KMS-11 (cell line): Measurements from ENCODE around the gene SYT7.

ENCODE experiments used
- H2AFZ ChIP-seq: fragments of 200-600 bp; sonication (generic); 2 replicates; pipeline ENCODE4 v1.6.1; 2016; ENCODE audit warnings: antibody characterized with exemption, mixed run types, low read depth
- H3K27ac ChIP-seq: fragments of 200-600 bp; sonication (generic); 2 replicates; pipeline ENCODE4 v1.6.1; 2016; ENCODE audit warnings: mild to moderate bottlenecking, mixed run types
- H3K27me3 ChIP-seq: fragments of 200-600 bp; sonication (generic); 2 replicates; pipeline ENCODE4 v1.6.1; 2017; ENCODE audit warnings: mild to moderate bottlenecking, low read depth, mixed run types, moderate library complexity; ENCODE audit not compliant: insufficient read depth
- H3K36me3 ChIP-seq: fragments of 200-600 bp; sonication (generic); 2 replicates; pipeline ENCODE4 v1.6.1; 2017; ENCODE audit warnings: mild to moderate bottlenecking, mixed run types; ENCODE audit not compliant: insufficient read depth
- H3K4me1 ChIP-seq: fragments of 200-600 bp; sonication (generic); 2 replicates; pipeline ENCODE4 v1.6.1; 2016; ENCODE audit warnings: mild to moderate bottlenecking, low read depth, mixed run types; ENCODE audit not compliant: poor library complexity, severe bottlenecking
- H3K4me2 ChIP-seq: fragments of 200-600 bp; sonication (generic); 2 replicates; pipeline ENCODE4 v1.7.0; 2016; ENCODE audit warnings: mild to moderate bottlenecking, mixed run types
- H3K4me3 ChIP-seq: fragments of 200-600 bp; sonication (generic); IDR thresholded peaks from 2 replicates; pipeline ENCODE4 v1.6.1; 2017; ENCODE audit warnings: low read depth, low read length, mixed read lengths; ENCODE audit not compliant: insufficient read depth
- H3K79me2 ChIP-seq: fragments of 200-600 bp; sonication (generic); 2 replicates; pipeline ENCODE4 v1.6.1; 2016; ENCODE audit warnings: low read depth, mixed run types; ENCODE audit not compliant: insufficient read depth
- H3K9ac ChIP-seq: fragments of 200-600 bp; sonication (generic); 2 replicates; pipeline ENCODE4 v1.6.1; 2016; ENCODE audit warnings: mild to moderate bottlenecking, mixed run types
- H4K20me1 ChIP-seq: fragments of 200-600 bp; sonication (generic); 2 replicates; pipeline ENCODE4 v1.6.1; 2016; ENCODE audit warnings: mild to moderate bottlenecking, mixed run types; ENCODE audit not compliant: insufficient read depth
- CTCF ChIP-seq: fragments of 200-600 bp; sonication (generic); conservative IDR thresholded peaks from 2 replicates; pipeline ENCODE4 v1.6.1; 2017; ENCODE audit warnings: low read depth, mild to moderate bottlenecking, antibody characterized with exemption, low read length, moderate library complexity, mixed read lengths

The SYT7 gene

DNA sequence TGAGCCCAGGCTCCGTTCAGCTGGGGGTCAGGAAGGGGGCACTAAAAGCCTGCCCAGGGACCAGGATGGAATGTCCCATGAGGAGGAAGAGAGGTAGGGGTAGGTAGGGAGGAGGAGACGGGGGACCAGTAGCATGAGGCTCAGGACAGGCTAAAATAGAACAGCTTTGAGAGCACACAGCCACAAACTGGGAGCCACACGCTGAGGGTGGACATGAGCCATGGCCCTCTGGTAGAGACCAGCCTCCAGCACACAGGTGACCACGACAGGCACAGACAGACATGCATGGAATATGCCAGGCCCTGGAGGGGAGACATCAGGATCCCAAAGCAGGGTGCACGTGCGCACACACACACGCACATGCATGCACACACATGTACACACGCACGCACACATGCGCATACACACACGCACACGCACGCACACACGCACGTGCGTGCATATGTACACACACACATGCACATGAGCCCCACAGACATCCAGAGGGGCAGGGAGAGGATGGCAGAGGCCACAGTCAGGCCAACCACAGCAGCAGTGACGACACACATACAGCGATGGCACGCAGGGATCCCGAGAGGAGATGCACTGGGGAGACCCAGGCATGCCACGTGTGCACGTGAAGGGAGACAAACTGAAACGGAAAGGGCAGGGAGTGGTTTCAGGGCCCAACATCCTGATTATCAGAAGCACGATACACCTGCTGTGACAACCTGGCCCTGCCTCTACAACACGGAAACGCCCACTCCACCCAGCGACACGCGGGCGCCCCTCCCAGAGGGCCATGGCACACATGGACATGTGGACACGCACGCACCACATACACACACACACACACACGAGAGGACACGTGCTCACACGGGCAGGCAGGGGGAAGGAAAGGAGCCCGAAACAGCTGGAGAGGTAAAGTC lies 46.6 kb downstream of the SYT7 start:
- Histone ChIP-seq H3K4me1 (no peaks in the 10 kb centered on the region), H2AFZ (no peak overlapping the region)

GRCh38 chr11:61533401-61533800 lies 47.5 kb downstream of the SYT7 start:
- no peaks in the 10 kb centered on the region for H3K4me1 ChIP-seq
- H3K79me2 ChIP-seq: no peaks in the 10 kb centered on the region
- no peak overlapping the region for H3K27ac ChIP-seq
- no peak overlapping the region for H3K9ac ChIP-seq
- H4K20me1 ChIP-seq: no peaks in the 10 kb centered on the region
- H3K4me2 ChIP-seq: no peak overlapping the region
- no peak overlapping the region for H2AFZ ChIP-seq
- no peaks in the 10 kb centered on the region for H3K36me3 ChIP-seq
- no peak overlapping the region for H3K4me3 ChIP-seq
- H3K27me3 ChIP-seq: peaks cover 87% of the 10 kb centered on the region
- no peak for TF ChIP-seq CTCF

More for the DNA sequence above, 46.6 kb downstream of the SYT7 start:
- Histone ChIP-seq H3K9ac (no peak overlapping the region), H3K79me2 (no peaks in the 10 kb centered on the region), H4K20me1 (no peaks in the 10 kb centered on the region), H3K36me3 (no peaks in the 10 kb centered on the region), H3K27ac (no peak overlapping the region), H3K4me2 (no peak overlapping the region), H3K27me3 (peaks cover 87% of the 10 kb centered on the region), H3K4me3 (no peak overlapping the region)
- TF ChIP-seq CTCF: no peak

DNA sequence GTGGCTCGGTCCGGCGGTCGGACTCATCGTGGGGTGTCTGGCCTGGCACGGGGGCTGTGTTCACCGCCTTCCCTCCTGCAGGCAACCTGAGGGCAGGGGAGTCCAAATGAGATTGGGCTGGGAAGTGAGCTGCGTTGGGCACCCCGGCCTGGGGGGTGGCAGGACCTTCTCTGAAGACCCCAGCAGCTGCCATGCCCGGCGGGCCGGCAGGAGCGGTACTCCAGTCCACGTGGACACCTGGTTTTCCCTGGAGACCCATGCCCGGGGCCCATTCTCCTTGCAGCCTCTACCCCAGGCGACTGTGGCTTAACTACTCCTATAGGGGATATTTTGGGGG lies 47.9 kb downstream of the SYT7 start:
- Histone ChIP-seq H3K4me1 (no peaks in the 10 kb centered on the region), H3K36me3 (no peaks in the 10 kb centered on the region), H3K27ac (no peak overlapping the region), H4K20me1 (no peaks in the 10 kb centered on the region), H2AFZ (no peak overlapping the region), H3K79me2 (no peaks in the 10 kb centered on the region), H3K27me3 (peaks cover 88% of the 10 kb centered on the region), H3K4me3 (no peak overlapping the region), H3K9ac (no peak overlapping the region), H3K4me2 (no peak overlapping the region)
- TF ChIP-seq CTCF: no peak

GRCh38 chr11:61532134-61533038 lies 48.5 kb downstream of the SYT7 start:
- no peaks in the 10 kb centered on the region for H3K79me2 ChIP-seq
- no peak overlapping the region for H3K9ac ChIP-seq
- no peak overlapping the region for H3K4me3 ChIP-seq
- TF ChIP-seq CTCF: peak; percentile 90
- H2AFZ ChIP-seq: no peak overlapping the region
- no peaks in the 10 kb centered on the region for H3K36me3 ChIP-seq
- H3K27ac ChIP-seq: no peak overlapping the region
- H3K4me1 ChIP-seq: no peaks in the 10 kb centered on the region
- H3K27me3 ChIP-seq: peaks cover 87% of the 10 kb centered on the region
- no peak overlapping the region for H3K4me2 ChIP-seq
- H4K20me1 ChIP-seq: no peaks in the 10 kb centered on the region
